H1 (cell line): ENCODE data around the gene TGFBR1. TPM values are rescaled to one million over a fixed set of nuclear protein-coding genes. Genes with fewer than 3 reads are reported as not detected.

Experiments used
- CTCF ChIA-PET: fragments of 300-600 bp; sonication (Branson Sonifier 250); formaldehyde crosslinking; loops from one replicate; lab custom pipeline; 2021; ENCODE audit not compliant: partially characterized antibody; lab: Charles Lee
- POLR2A ChIA-PET: fragments of 300-600 bp; sonication (Branson Sonifier 250); formaldehyde crosslinking; loops from one replicate; lab custom pipeline; 2021; ENCODE audit warnings: inconsistent platforms; ENCODE audit not compliant: partially characterized antibody; lab: Charles Lee
- DNase-seq, 2 experiments: peaks; one replicate each; pipeline versions ENCODE4 v3.0.0 to v3.0.0-alpha.2; 2010 to 2022; ENCODE audit warnings: low spot score in 2 of 2, low read depth in 1 of 2, mixed read lengths in 1 of 2
- FAIRE-seq: peaks from 2 replicates; lab custom pipeline; 2011; peaks lifted over from hg19 to GRCh38; lab: Jason Lieb, UNC
- H2AFZ ChIP-seq: 2 replicates; pipeline ENCODE4 v1.8.1; 2012; ENCODE audit warnings: low read length, inconsistent platforms
- H2AK5ac ChIP-seq: 2 replicates; pipeline ENCODE4 v1.6.1; 2013; ENCODE audit warnings: low read depth, low read length
- H2BK120ac ChIP-seq: replicated peaks from 2 replicates; pipeline ENCODE3; 2013; ENCODE audit warnings: low read depth, low read length, inconsistent platforms
- H2BK12ac ChIP-seq: 2 replicates; pipeline ENCODE4 v1.6.1; 2013; ENCODE audit warnings: low read depth, low read length
- H2BK15ac ChIP-seq: 2 replicates; pipeline ENCODE4 v1.6.1; 2013; ENCODE audit warnings: low read length
- H2BK20ac ChIP-seq: 2 replicates; pipeline ENCODE4 v1.6.1; 2013; ENCODE audit warnings: low read length
- H2BK5ac ChIP-seq: 2 replicates; pipeline ENCODE4 v1.6.1; 2013; ENCODE audit warnings: low read depth, low read length
- H3K14ac ChIP-seq: 2 replicates; pipeline ENCODE4 v1.6.1; 2013; ENCODE audit warnings: inconsistent platforms; ENCODE audit not compliant: insufficient read length
- H3K18ac ChIP-seq: 2 replicates; pipeline ENCODE4 v1.6.1; 2013; ENCODE audit warnings: low read length; ENCODE audit errors: extremely low read depth
- H3K23ac ChIP-seq: 2 replicates; pipeline ENCODE4 v1.6.1; 2013; ENCODE audit warnings: inconsistent platforms; ENCODE audit not compliant: insufficient read length
- H3K23me2 ChIP-seq: 2 replicates; pipeline ENCODE4 v1.6.1; 2013; ENCODE audit warnings: low read depth, low read length
- H3K27ac ChIP-seq: 2 replicates; pipeline ENCODE4 v1.6.1; 2011; ENCODE audit warnings: low read depth, low read length, inconsistent platforms
- H3K27me3 ChIP-seq, 4 experiments: replicated peaks in 1 of 4; 1 replicate in 1 of 4; 2 replicates in 3 of 4; pipeline versions ENCODE4 v1.6.1 to v1.8.1; 2011 to 2013; ENCODE audit warnings: low read length in 3 of 4, mild to moderate bottlenecking in 3 of 4, inconsistent platforms in 2 of 4, mixed read lengths in 2 of 4, moderate library complexity in 1 of 4; ENCODE audit not compliant: control insufficient read depth in 3 of 4, insufficient read depth in 3 of 4; ENCODE audit errors: extremely low read depth in 1 of 4
- H3K36me3 ChIP-seq, 4 experiments: 2 replicates each; pipeline versions ENCODE4 v1.6.1 to v1.8.1; 2011 to 2013; ENCODE audit warnings: mild to moderate bottlenecking in 4 of 4, low read length in 3 of 4, moderate library complexity in 2 of 4, control low read depth in 1 of 4, inconsistent platforms in 1 of 4; ENCODE audit not compliant: insufficient read depth in 4 of 4, control insufficient read depth in 2 of 4
- H3K4ac ChIP-seq: replicated peaks from 2 replicates; pipeline ENCODE3; 2013; ENCODE audit warnings: low read length, low read depth, mixed read lengths, inconsistent platforms; ENCODE audit not compliant: insufficient read length
- H3K4me1 ChIP-seq, 4 experiments: replicated peaks in 1 of 4; 1 replicate in 1 of 4; 2 replicates in 3 of 4; pipeline versions ENCODE4 v1.6.1 to v1.8.1; 2011 to 2013; ENCODE audit warnings: low read length in 3 of 4, inconsistent platforms in 2 of 4, mixed read lengths in 1 of 4; ENCODE audit not compliant: insufficient read depth in 4 of 4, control insufficient read depth in 3 of 4
- H3K4me2 ChIP-seq, 2 experiments: 2 replicates each; pipeline versions ENCODE4 v1.6.1 to v1.8.1; 2011 to 2013; ENCODE audit warnings: low read depth in 2 of 2, low read length in 2 of 2, control low read depth in 1 of 2, inconsistent platforms in 1 of 2, mild to moderate bottlenecking in 1 of 2; ENCODE audit not compliant: insufficient read depth in 1 of 2
- H3K4me3 ChIP-seq, 4 experiments: fragments of 200-600, 300-600 bp in 1 of 4; sonication (generic), shearing (Covaris generic), sonication (Bioruptor Twin) in 1 of 4; 2 replicates each; pipeline versions ENCODE4 v1.5.1 to v1.8.1; 2011 to 2016; ENCODE audit warnings: low read length in 4 of 4, low read depth in 3 of 4, control low read depth in 2 of 4, inconsistent platforms in 2 of 4, mild to moderate bottlenecking in 2 of 4, mixed read lengths in 1 of 4, moderate library complexity in 1 of 4; ENCODE audit not compliant: insufficient read depth in 2 of 4; ENCODE audit errors: extremely low read depth in 1 of 4
- H3K56ac ChIP-seq: replicated peaks from 2 replicates; pipeline ENCODE3; 2013; ENCODE audit warnings: low read depth, mild to moderate bottlenecking, mixed read lengths, low read length, inconsistent platforms; ENCODE audit not compliant: insufficient read length
- H3K79me1 ChIP-seq: 2 replicates; pipeline ENCODE4 v1.6.1; 2013; ENCODE audit warnings: low read depth, low read length, control low read depth
- H3K79me2 ChIP-seq, 2 experiments: 2 replicates each; pipeline versions ENCODE4 v1.6.1 to v1.8.1; 2012 to 2013; ENCODE audit warnings: low read length in 2 of 2, mild to moderate bottlenecking in 2 of 2, inconsistent platforms in 1 of 2; ENCODE audit not compliant: insufficient read depth in 2 of 2, control insufficient read depth in 1 of 2
- H3K9ac ChIP-seq, 4 experiments: replicated peaks in 1 of 4; 1 replicate in 1 of 4; 2 replicates in 3 of 4; pipeline versions ENCODE4 v1.6.1 to v1.8.1; 2011 to 2013; ENCODE audit warnings: low read depth in 3 of 4, low read length in 3 of 4, control low read depth in 2 of 4, mild to moderate bottlenecking in 2 of 4, moderate library complexity in 2 of 4, inconsistent platforms in 1 of 4; ENCODE audit errors: extremely low read depth in 1 of 4
- H3K9me3 ChIP-seq, 2 experiments: 2 replicates each; pipeline versions ENCODE4 v1.6.1 to v1.8.1; 2012 to 2013; ENCODE audit warnings: mild to moderate bottlenecking in 2 of 2, moderate library complexity in 2 of 2, control low read depth in 1 of 2, inconsistent platforms in 1 of 2, low read depth in 1 of 2, low read length in 1 of 2, mixed read lengths in 1 of 2; ENCODE audit not compliant: insufficient read depth in 2 of 2
- H4K20me1 ChIP-seq, 2 experiments: replicated peaks in 1 of 2; 2 replicates each; pipeline versions ENCODE3 to v1.8.1; 2011 to 2013; ENCODE audit warnings: inconsistent platforms in 2 of 2, low read length in 2 of 2, mild to moderate bottlenecking in 1 of 2; ENCODE audit not compliant: insufficient read depth in 2 of 2, control insufficient read depth in 1 of 2
- H4K5ac ChIP-seq: 2 replicates; pipeline ENCODE4 v1.6.1; 2013; ENCODE audit warnings: low read length, low read depth, mixed read lengths, inconsistent platforms; ENCODE audit not compliant: insufficient read length
- H4K8ac ChIP-seq: 2 replicates; pipeline ENCODE4 v1.8.0; 2013; ENCODE audit warnings: mild to moderate bottlenecking, moderate library complexity, low read length, inconsistent platforms; ENCODE audit not compliant: insufficient read depth; ENCODE audit errors: extremely low read depth
- H4K91ac ChIP-seq: replicated peaks from 2 replicates; pipeline ENCODE3; 2013; ENCODE audit warnings: low read length, mixed read lengths, inconsistent platforms; ENCODE audit not compliant: insufficient read length
- ATF3 ChIP-seq: IDR thresholded peaks from 2 replicates; pipeline ENCODE4 v1.6.1; 2011; ENCODE audit warnings: low read depth, mild to moderate bottlenecking, low read length; ENCODE audit not compliant: insufficient read depth
- CHD2 ChIP-seq: IDR thresholded peaks from 2 replicates; pipeline ENCODE4 v1.6.1; 2012; ENCODE audit warnings: low read length, improper control_type of control experiment
- EP300 ChIP-seq, 2 experiments: IDR thresholded peaks; 1 replicate in 1 of 2; 2 replicates in 1 of 2; pipeline ENCODE4 v1.6.1; 2011 to 2012; ENCODE audit warnings: low read depth in 2 of 2, low read length in 2 of 2, mild to moderate bottlenecking in 2 of 2, borderline replicate concordance in 1 of 2, inconsistent platforms in 1 of 2, moderate library complexity in 1 of 2
- GABPA ChIP-seq: IDR thresholded peaks from 2 replicates; pipeline ENCODE4 v1.6.1; 2011; ENCODE audit warnings: mild to moderate bottlenecking, low read length, moderate library complexity, borderline replicate concordance; ENCODE audit not compliant: insufficient read depth
- KDM1A ChIP-seq: fragments of 200-600, 300-600 bp; sonication (generic); IDR thresholded peaks from 2 replicates; pipeline ENCODE4 v1.7.1; 2016; ENCODE audit warnings: mild to moderate bottlenecking, low read length, borderline replicate concordance
- KDM4A ChIP-seq: IDR thresholded peaks from one replicate; pipeline ENCODE4 v1.7.1; 2012; ENCODE audit warnings: low read depth, mild to moderate bottlenecking, moderate library complexity, low read length, inconsistent platforms; ENCODE audit not compliant: severe bottlenecking
- POLR2A ChIP-seq, 2 experiments: IDR thresholded peaks; 1 replicate in 1 of 2; 2 replicates in 1 of 2; pipeline ENCODE4 v1.6.1; 2011; ENCODE audit warnings: low read depth in 2 of 2, low read length in 2 of 2, mild to moderate bottlenecking in 2 of 2; ENCODE audit errors: control extremely low read depth in 1 of 2
- SP2 ChIP-seq: IDR thresholded peaks from 2 replicates; pipeline ENCODE4 v1.6.1; 2012; ENCODE audit warnings: mild to moderate bottlenecking, low read length, inconsistent platforms
- SP4 ChIP-seq: IDR thresholded peaks from 2 replicates; pipeline ENCODE4 v1.6.1; 2012; ENCODE audit warnings: low read length, inconsistent platforms
- TAF7 ChIP-seq: optimal IDR thresholded peaks from 2 replicates; pipeline ENCODE3; 2011; ENCODE audit warnings: low read depth, mild to moderate bottlenecking, inconsistent platforms, low read length, moderate library complexity, borderline replicate concordance
- ZNF274 ChIP-seq: IDR thresholded peaks from 2 replicates; pipeline ENCODE4 v1.7.0; 2012; ENCODE audit warnings: low read length, borderline replicate concordance; ENCODE audit errors: extremely low read depth
- WGBS, 2 experiments: shearing (Covaris generic) in 1 of 2; methylation state at CpG; one replicate each; pipeline versions ENCODE4 v1.1.6 to v1.1.7; 2013 to 2015; ENCODE audit warnings: low lambda C conversion rate in 2 of 2, mixed read lengths in 2 of 2, inconsistent platforms in 1 of 2, low coverage in 1 of 2, missing lambda C conversion rate in 1 of 2; ENCODE audit not compliant: insufficient replicate concordance in 2 of 2, insufficient coverage in 1 of 2, insufficient read length in 1 of 2; ENCODE audit errors: extremely low coverage in 1 of 2, missing lambda C conversion rate in 1 of 2; 5-methylcytosine and 5-hydroxymethylcytosine counted together
- polyA plus RNA-seq, 7 experiments: library from polyadenylated mRNA; depleted of rRNA in 3 of 7; stranded (reverse) in 5 of 7; unstranded in 2 of 7; fragments of >200 nt in 5 of 7; fragments of 200-250 nt in 2 of 7; gene quantifications; 1 replicate in 5 of 7; 2 replicates in 1 of 7; 4 replicates in 1 of 7; pipeline versions ENCODE4 v1.2.1 to v1.2.3, GENCODE V29; 2011 to 2013; ENCODE audit warnings: missing spikeins in 2 of 7, mixed read lengths in 2 of 7
- total RNA-seq: library from RNA; stranded (reverse); fragmentation: NEBNext Ultra II Directional; extraction: Animal tissue kit (Norgen Biotek cat#: 25700); gene quantifications from 2 replicates; pipeline ENCODE4 v1.2.1, GENCODE V29; 2021

TGFBR1 gene
- total and polyA plus RNA-seq, 2 of the 8 experiments (the other 6 are each of a cell fraction or from before 2014, with no cell fraction given) = 16.8 to 52.4 TPM

GRCh38 chr9:99072040-99072394, 32.9 kb upstream of the TGFBR1 start:
- TF ChIP-seq TAF7 (no peak), SP4 (no peak), SP2 (no peak), KDM1A (no peak), KDM4A (no peak), ZNF274 (no peak), POLR2A (IDR thresholded peaks at IDR 0.05; ENCODE audit: control extremely low read depth in 1 of 2, low read depth in 2 of 2, low read length in 2 of 2) (no peak), EP300 (IDR thresholded peaks at IDR 0.05; ENCODE audit: borderline replicate concordance in 1 of 2, low read depth in 2 of 2, low read length in 2 of 2) (no peak), CHD2 (no peak), ATF3 (no peak), GABPA (no peak)
- TF ChIP-seq, all 59 proteins: peak for 0
- Histone ChIP-seq H4K91ac (no peak overlapping the region), H2BK15ac (no peak overlapping the region), H3K36me3 (no peaks in the 10 kb centered on the region), H4K8ac (no peak overlapping the region), H4K20me1 (no peaks in the 10 kb centered on the region), H3K23me2 (no peaks in the 10 kb centered on the region; the same call in 1 of the 2 replicates), H3K27me3 (no peaks in the 10 kb centered on the region), H3K56ac (no peak overlapping the region), H2BK20ac (no peak overlapping the region), H3K79me1 (no peaks in the 10 kb centered on the region), H4K5ac (no peak overlapping the region), H3K4me2 (no peak overlapping the region), H3K18ac (no peak overlapping the region), H3K27ac (no peak overlapping the region), H2BK120ac (no peak overlapping the region), H3K9ac (no peak overlapping the region), H3K79me2 (no peaks in the 10 kb centered on the region), H3K23ac (no peak overlapping the region), H3K4me3 (no peak overlapping the region), H3K14ac (no peak overlapping the region), H2BK5ac (no peak overlapping the region), H3K4me1 (no peaks in the 10 kb centered on the region), H3K9me3 (no peaks in the 10 kb centered on the region), H2AK5ac (no peak overlapping the region), H3K4ac (no peak overlapping the region), H2BK12ac (no peak overlapping the region), H2AFZ (no peak overlapping the region)
- DNase-seq = no peak
- POLR2A ChIA-PET = no interaction called here
- 79% methylated on average over 6 of the region's 6 CpGs; no CpG with 5 or more reads in 1 of the 2 experiments for WGBS, 2 experiments
- CTCF ChIA-PET = no interaction called here
- no peak for FAIRE-seq
